PC-9 (cell line): ENCODE data around the gene COA3. TPM values are rescaled to one million over a fixed set of nuclear protein-coding genes. Genes with fewer than 3 reads are reported as not detected.
A peak's percentile ranks its signal among the peaks of the same experiment; 100 is the strongest.

ENCODE experiments used
- BruUV-seq: library from RNA; stranded (reverse); fragments of 400-500 nt; replicated peaks from 2 replicates; lab custom pipeline; 2021; lab: Mats Ljungman, UMichigan
- CTCF ChIA-PET: fragments of 300-600 bp; sonication (Branson Sonifier 250); formaldehyde crosslinking; loops from one replicate; lab custom pipeline; 2022; ENCODE audit warnings: antibody characterized with exemption; lab: Charles Lee
- POLR2A ChIA-PET: fragments of 300-600 bp; sonication (Branson Sonifier 250); formaldehyde crosslinking; loops from one replicate; lab custom pipeline; 2022; ENCODE audit warnings: antibody characterized with exemption; ENCODE audit not compliant: unreplicated experiment; lab: Charles Lee
- DNase-seq, 2 experiments: peaks; one replicate each; pipeline versions ENCODE4 v3.0.0 to v3.0.0-alpha.2; 2015 to 2022; ENCODE audit warnings: mixed read lengths in 1 of 2
- H2AFZ ChIP-seq: fragments of 200-600 bp; sonication (generic); 2 replicates; pipeline ENCODE4 v1.8.1; 2017; ENCODE audit warnings: antibody characterized with exemption
- H3F3A ChIP-seq: fragments of 200-600 bp; sonication (generic); 2 replicates; pipeline ENCODE4 v1.8.1; 2017; ENCODE audit warnings: antibody characterized with exemption, mild to moderate bottlenecking, low read depth; ENCODE audit not compliant: insufficient read depth
- H3K27ac ChIP-seq: fragments of 200-600 bp; sonication (generic); 2 replicates; pipeline ENCODE4 v1.6.1; 2016; ENCODE audit warnings: mixed run types
- H3K27me3 ChIP-seq: fragments of 200-600 bp; sonication (generic); 2 replicates; pipeline ENCODE4 v1.6.1; 2016; ENCODE audit warnings: low read depth, mixed run types; ENCODE audit not compliant: insufficient read depth
- H3K36me3 ChIP-seq: fragments of 200-600 bp; sonication (generic); 2 replicates; pipeline ENCODE4 v1.6.1; 2016; ENCODE audit warnings: low read depth, mixed run types
- H3K4me1 ChIP-seq: fragments of 200-600 bp; sonication (generic); replicated peaks from 2 replicates; pipeline ENCODE4 v1.6.1; 2016; ENCODE audit warnings: mixed run types; ENCODE audit not compliant: insufficient read depth
- H3K4me2 ChIP-seq: fragments of 200-600 bp; sonication (generic); 2 replicates; pipeline ENCODE4 v1.6.1; 2017; ENCODE audit warnings: mixed run types
- H3K4me3 ChIP-seq: fragments of 200-600 bp; sonication (generic); 2 replicates; pipeline ENCODE4 v1.6.1; 2016; ENCODE audit warnings: mixed run types
- H3K79me2 ChIP-seq: fragments of 200-600 bp; sonication (generic); 2 replicates; pipeline ENCODE4 v1.6.1; 2017; ENCODE audit warnings: low read depth, mixed run types
- H3K9me2 ChIP-seq: fragments of 200-600 bp; sonication (generic); 2 replicates; pipeline ENCODE4 v1.8.1; 2017; ENCODE audit warnings: mild to moderate bottlenecking; ENCODE audit not compliant: insufficient read depth
- H3K9me3 ChIP-seq: fragments of 200-600 bp; sonication (generic); 2 replicates; pipeline ENCODE4 v1.8.1; 2016; ENCODE audit warnings: low read depth; ENCODE audit not compliant: insufficient read depth
- H4K20me1 ChIP-seq: fragments of 200-600 bp; sonication (generic); 2 replicates; pipeline ENCODE4 v1.8.1; 2017; ENCODE audit not compliant: insufficient read depth
- CTCF ChIP-seq: fragments of 200-600 bp; sonication (generic); conservative IDR thresholded peaks from 2 replicates; pipeline ENCODE4 v1.6.1; 2017; ENCODE audit warnings: mixed run types, antibody characterized with exemption, mild to moderate bottlenecking, moderate library complexity
- EZH2 ChIP-seq: fragments of 200-600 bp; sonication (generic); IDR thresholded peaks from 2 replicates; pipeline ENCODE4 v1.8.0; 2017; ENCODE audit warnings: antibody characterized with exemption, low read depth
- intact Hi-C: fragments of 100-400 bp; cut with micrococcal nuclease; formaldehyde crosslinking; loops from one replicate; pipeline ENCODE4 v1.10.0; 2022; ENCODE audit not compliant: unreplicated experiment
- total RNA-seq: library from RNA; stranded (reverse); gene quantifications from 2 replicates; pipeline ENCODE4 v1.2.3, GENCODE V29; 2021

The COA3 gene
- total RNA-seq, 1 experiment from 2014 or later, result 49.9 TPM

- intact Hi-C loops, result no loop called here
Observed at GRCh38 chr17:42760652-42761581, 37.6 kb downstream of the COA3 start, which contains the start of gene RAMP2. Gene RAMP2, plus strand, starts transcription at chr17:42761227. Its CDS starts 35 bp downstream, at chr17:42761262.

GRCh38 chr17:42759982-42760651 lies 38.4 kb downstream of the COA3 start:
- Histone ChIP-seq H3K4me1 (no peaks in the 10 kb centered on the region), H3K79me2 (no peaks in the 10 kb centered on the region), H3K27ac (no peak overlapping the region), H3K4me3 (no peak overlapping the region), H3K4me2 (no peak overlapping the region), H4K20me1 (no peaks in the 10 kb centered on the region), H3F3A (no peaks in the 10 kb centered on the region), H3K36me3 (no peaks in the 10 kb centered on the region), H2AFZ (no peak overlapping the region), H3K27me3 (peaks cover 17% of the 10 kb centered on the region), H3K9me2 (no peaks in the 10 kb centered on the region), H3K9me3 (no peaks in the 10 kb centered on the region)
- intact Hi-C loops, result no loop called here
- DNase-seq, result no peak
- no peak for TF ChIP-seq EZH2
- no peak for TF ChIP-seq CTCF
- ChIA-PET POLR2A (interaction anchor here (0.6 kb wide), 1 partner anchor 91 kb away, joined by 6 read pairs; the partner anchor contains the start of gene AOC3), CTCF (interaction anchor here (0.6 kb wide), 1 partner anchor 10 kb away, joined by 3 read pairs; no protein-coding TSS in a partner anchor)
- BruUV-seq, result no TSS peak

More at GRCh38 chr17:42760652-42761581, 37.6 kb downstream of the COA3 start, which contains the start of gene RAMP2:
- no peak within 1 kb of the TSS for H2AFZ ChIP-seq
- no peaks in the 10 kb centered on the region for H3K36me3 ChIP-seq
- peak within 1 kb of the TSS; percentile 53 for H3K4me2 ChIP-seq
- no peaks in the 10 kb centered on the region for H3F3A ChIP-seq
- H3K4me1 ChIP-seq, result no peaks in the 10 kb centered on the region
- no peaks in the 10 kb centered on the region for H4K20me1 ChIP-seq
- TF ChIP-seq EZH2 (no peak), CTCF (no peak)
- no peaks in the 10 kb centered on the region for H3K9me3 ChIP-seq
- no TSS peak for BruUV-seq
- peak within 1 kb of the TSS; percentile 18; the same call in 1 of the 2 replicates for H3K4me3 ChIP-seq
- POLR2A ChIA-PET, result no interaction called here
- no peaks in the 10 kb centered on the region for H3K9me2 ChIP-seq
- CTCF ChIA-PET, result no interaction called here
- no peaks in the 10 kb centered on the region for H3K79me2 ChIP-seq
- peaks cover 17% of the 10 kb centered on the region for H3K27me3 ChIP-seq
- no peak within 1 kb of the TSS for H3K27ac ChIP-seq
- peak in 1 of 2 experiments; percentile 18 for DNase-seq

- CTCF ChIA-PET, result no interaction called here
- Histone ChIP-seq H3F3A (no peaks in the 10 kb centered on the region), H3K79me2 (no peaks in the 10 kb centered on the region), H3K4me2 (no peak overlapping the region), H3K9me2 (no peaks in the 10 kb centered on the region), H3K9me3 (no peaks in the 10 kb centered on the region), H3K36me3 (no peaks in the 10 kb centered on the region), H4K20me1 (no peaks in the 10 kb centered on the region), H2AFZ (no peak overlapping the region), H3K27ac (no peak overlapping the region), H3K4me1 (no peaks in the 10 kb centered on the region), H3K4me3 (no peak overlapping the region), H3K27me3 (peaks cover 1% of the 10 kb centered on the region)
- TF ChIP-seq CTCF (no peak), EZH2 (no peak)
- POLR2A ChIA-PET, result no interaction called here
- DNase-seq, result peak; percentile 22 to 67
- BruUV-seq, result no TSS peak
- intact Hi-C loops, result no loop called here
Observed at GRCh38 chr17:42754782-42755181, 43.7 kb downstream of the COA3 start.
